Adrenal gland (tissue), 12 donors: Measurements from ENCODE around the gene KDM4C. TPM values are rescaled to one million over a fixed set of nuclear protein-coding genes. Genes with fewer than 3 reads are reported as not detected.

ENCODE experiments used
- DNase-seq, 7 donors: peaks; one replicate each; pipeline ENCODE4 v3.0.0-alpha.2; 2019 to 2020
- H3K27ac ChIP-seq, 5 donors: fragments of 200-600 bp; sonication (generic) in 4 of 5; 1 replicate in 3 of 5; 2 replicates in 2 of 5; pipeline versions ENCODE4 v1.5.1 to v1.8.0; 2016 to 2020; ENCODE audit warnings: mild to moderate bottlenecking in 1 of 5
- H3K27me3 ChIP-seq: fragments of 200-600 bp; 2 replicates; pipeline ENCODE4 v1.8.0; 2021
- H3K36me3 ChIP-seq, 2 donors: fragments of 200-600 bp; replicated peaks in 1 of 2; 1 replicate in 1 of 2; 2 replicates in 1 of 2; pipeline versions ENCODE4 v1.5.1 to v1.8.0; 2018 to 2022
- H3K4me1 ChIP-seq, 2 donors: fragments of 200-600 bp; replicated peaks in 1 of 2; 1 replicate in 1 of 2; 2 replicates in 1 of 2; pipeline versions ENCODE4 v1.5.1 to v1.8.0; 2018 to 2021
- H3K4me3 ChIP-seq, 4 donors: fragments of 200-600 bp; sonication (generic) in 3 of 4; one replicate each; pipeline ENCODE4 v1.5.1; 2016 to 2018
- H3K9me3 ChIP-seq, 3 donors: fragments of 200-600 bp; sonication (generic) in 1 of 3; replicated peaks in 1 of 3; 1 replicate in 2 of 3; 2 replicates in 1 of 3; pipeline versions ENCODE4 v1.5.1 to v1.8.0; 2016 to 2021
- CTCF ChIP-seq, 6 experiments: fragments of 450-650 bp in 4 of 6; fragments of 200-600 bp in 2 of 6; sonication (generic) in 1 of 6; IDR thresholded peaks; 1 replicate in 5 of 6; 2 replicates in 1 of 6; pipeline versions ENCODE4 v1.5.1 to v1.8.0; 2016 to 2021; ENCODE audit warnings: antibody characterized with exemption in 6 of 6, mild to moderate bottlenecking in 2 of 6, moderate library complexity in 1 of 6
- POLR2A ChIP-seq, 2 donors: fragments of 450-650 bp; IDR thresholded peaks; one replicate each; pipeline ENCODE4 v1.6.1; 2017; ENCODE audit warnings: antibody characterized with exemption in 2 of 2, mild to moderate bottlenecking in 2 of 2, moderate library complexity in 1 of 2
- WGBS, 4 donors: extraction: QIAGEN DNeasy Blood & Tissue Kit in 2 of 4; methylation state at CpG; one replicate each; pipeline versions ENCODE4 v1.1.5 to v1.1.7; 2013 to 2017; 5-methylcytosine and 5-hydroxymethylcytosine counted together
- intact Hi-C, 2 donors: fragments of 100-400 bp; cut with DNase I; formaldehyde crosslinking; loops; one replicate each; pipeline versions ENCODE4 v1.14.1 to v1.15.0; 2022 to 2023
- polyA plus RNA-seq, 3 donors: library from polyadenylated mRNA; stranded (reverse); fragments of 200-250 nt in 2 of 3; fragments of 350-450 nt in 1 of 3; fragmentation: Illumina TruSeq in 1 of 3; extraction: RNeasy Lipid Tissue Mini Kit (QIAGEN cat#74804) in 1 of 3; gene quantifications; one replicate each; pipeline ENCODE4 v1.2.3, GENCODE V29; 2013 to 2014
- total RNA-seq, 9 donors: library from RNA; depleted of rRNA in 4 of 9; stranded (reverse); fragments of >200 nt in 4 of 9; fragments of 120-200 nt in 1 of 9; fragmentation: NEBNext Ultra II Directional in 1 of 9; extraction: Animal tissue kit (Norgen Biotek cat#: 25700) in 1 of 9; gene quantifications; one replicate each; pipeline versions ENCODE4 v1.1.0 to v1.2.4, GENCODE V29; 2013 to 2023
- donor health status: healthy with polysubstance abuse.
- donor health status: Bipolar disorder and iron deficiency.
- donor health status: DM: yes; HTN: yes; CAD: no.
- donor health status: DM: no; HTN: no; CAD: no.
- donor health status: DM: no; HTN: no; CAD: no.
- donor health status: DM: yes; HTN: yes; CAD: no.

KDM4C gene
- total and polyA plus RNA-seq, 12 donors: 7.9 to 33.4 (median 23.3) TPM

- TF ChIP-seq CTCF (IDR thresholded peaks at IDR 0.05) (no peak), POLR2A (IDR thresholded peaks at IDR 0.05) (no peak)
- 56 to 81% (median 77%) methylated on average over 3 of the region's 3 CpGs for WGBS, 4 donors
- Histone ChIP-seq H3K27me3 (no peaks in the 10 kb centered on the region), H3K9me3 (no peaks in the 10 kb centered on the region), H3K4me1 (peaks cover 7 to 20% of the 10 kb centered on the region in 2 donors), H3K4me3 (no peak overlapping the region), H3K27ac (no peak overlapping the region), H3K36me3 (no peaks in the 10 kb centered on the region)
- peak in 1 of 7 donors; percentile 54 for DNase-seq
- intact Hi-C loops: no loop called here
Observed at GRCh38 chr9:6779417-6780241, 21.9 kb downstream of the KDM4C start.

GRCh38 chr9:6780690-6781089 is 22.9 kb downstream of the KDM4C start:
- H3K36me3 ChIP-seq: no peaks in the 10 kb centered on the region
- no peak for DNase-seq
- H3K4me3 ChIP-seq: no peak overlapping the region
- H3K4me1 ChIP-seq: peaks cover 7 to 26% of the 10 kb centered on the region in 2 donors
- intact Hi-C loops: no loop called here
- TF ChIP-seq CTCF (IDR thresholded peaks at IDR 0.05): no peak
- no peak for TF ChIP-seq POLR2A (IDR thresholded peaks at IDR 0.05)
- H3K27ac ChIP-seq: no peak overlapping the region
- no peaks in the 10 kb centered on the region for H3K27me3 ChIP-seq
- WGBS, 4 donors: 92 to 99% (median 96%) methylated on average over 3 to 4 of the region's 4 CpGs
- no peaks in the 10 kb centered on the region for H3K9me3 ChIP-seq

GRCh38 chr9:6781476-6781875 is 23.7 kb downstream of the KDM4C start:
- DNase-seq: peak in 1 of 7 donors; percentile 2
- 44 to 91% (median 66%) methylated on average over 2 of the region's 2 CpGs for WGBS, 4 donors
- Histone ChIP-seq H3K27ac (no peak overlapping the region), H3K27me3 (no peaks in the 10 kb centered on the region), H3K4me3 (no peak overlapping the region), H3K4me1 (peaks cover 7 to 26% of the 10 kb centered on the region in 2 donors), H3K36me3 (no peaks in the 10 kb centered on the region), H3K9me3 (no peaks in the 10 kb centered on the region)
- intact Hi-C loops: no loop called here
- TF ChIP-seq CTCF (IDR thresholded peaks at IDR 0.05): no peak
- TF ChIP-seq POLR2A (IDR thresholded peaks at IDR 0.05): no peak

- TF ChIP-seq CTCF (IDR thresholded peaks at IDR 0.05): no peak
- no peak for TF ChIP-seq POLR2A (IDR thresholded peaks at IDR 0.05)
- Histone ChIP-seq H3K27me3 (no peaks in the 10 kb centered on the region), H3K27ac (no peak overlapping the region), H3K9me3 (no peaks in the 10 kb centered on the region), H3K4me1 (peaks cover 7 to 35% of the 10 kb centered on the region in 2 donors), H3K4me3 (no peak overlapping the region), H3K36me3 (no peaks in the 10 kb centered on the region)
- 93 to 95% (median 94%) methylated on average over 6 of the region's 6 CpGs for WGBS, 4 donors
- peak in 1 of 7 donors; percentile 17 for DNase-seq
- intact Hi-C loops: no loop called here
Observed at GRCh38 chr9:6782345-6782744, 24.6 kb downstream of the KDM4C start.
